Suprapubic skin (tissue), 4 donors: Measurements from ENCODE around the gene SLC38A1. TPM values are rescaled to one million over a fixed set of nuclear protein-coding genes. Genes with fewer than 3 reads are reported as not detected.

Experiments
- DNase-seq, 2 donors: peaks; one replicate each; pipeline ENCODE4 v3.0.0-alpha.2; 2019; ENCODE audit warnings: low spot score in 2 of 2
- H3K27ac ChIP-seq: fragments of 200-600 bp; sonication (generic); one replicate; pipeline ENCODE4 v1.5.1; 2019
- H3K27me3 ChIP-seq: fragments of 200-600 bp; sonication (generic); one replicate; pipeline ENCODE4 v1.5.1; 2019
- H3K36me3 ChIP-seq: fragments of 200-600 bp; sonication (generic); one replicate; pipeline ENCODE4 v1.5.1; 2019
- H3K4me1 ChIP-seq: fragments of 200-600 bp; sonication (generic); one replicate; pipeline ENCODE4 v1.5.1; 2019
- H3K4me3 ChIP-seq: fragments of 200-600 bp; sonication (generic); one replicate; pipeline ENCODE4 v1.5.1; 2019; ENCODE audit warnings: mild to moderate bottlenecking
- H3K9me3 ChIP-seq: fragments of 200-600 bp; sonication (generic); one replicate; pipeline ENCODE4 v1.5.1; 2019
- EP300 ChIP-seq: sonication (generic); formaldehyde crosslinking; IDR thresholded peaks from one replicate; pipeline ENCODE4 v1.6.1; 2017; ENCODE audit warnings: antibody characterized with exemption
- POLR2A ChIP-seq, 2 donors: fragments of 450-650 bp; IDR thresholded peaks; one replicate each; pipeline ENCODE4 v1.6.1; 2017; ENCODE audit warnings: antibody characterized with exemption in 2 of 2, mild to moderate bottlenecking in 2 of 2, moderate library complexity in 2 of 2
- POLR2AphosphoS5 ChIP-seq, 3 donors: sonication (generic); formaldehyde crosslinking; IDR thresholded peaks; one replicate each; pipeline ENCODE4 v1.6.1; 2017; ENCODE audit warnings: antibody characterized with exemption in 3 of 3
- WGBS: methylation state at CpG from one replicate; pipeline ENCODE4 v1.1.5; 2018; 5-methylcytosine and 5-hydroxymethylcytosine counted together
- total RNA-seq, 4 donors: library from RNA; depleted of rRNA; stranded (reverse); fragments of >200 nt; gene quantifications; one replicate each; pipeline ENCODE4 v1.1.0, GENCODE V29; 2016
- TF ChIP-seq, protein P1 (sequence below), 2 donors: fragments of 200-600 bp in 1 of 2; fragments of 450-650 bp in 1 of 2; sonication (generic) in 1 of 2; IDR thresholded peaks; one replicate each; pipeline ENCODE4 v1.5.1; 2016 to 2019; ENCODE audit warnings: antibody characterized with exemption in 2 of 2, mild to moderate bottlenecking in 1 of 2, moderate library complexity in 1 of 2

SLC38A1 gene
- total RNA-seq, 4 donors from 2014 or later, result 96.2 to 110 (median 102) TPM

DNA sequence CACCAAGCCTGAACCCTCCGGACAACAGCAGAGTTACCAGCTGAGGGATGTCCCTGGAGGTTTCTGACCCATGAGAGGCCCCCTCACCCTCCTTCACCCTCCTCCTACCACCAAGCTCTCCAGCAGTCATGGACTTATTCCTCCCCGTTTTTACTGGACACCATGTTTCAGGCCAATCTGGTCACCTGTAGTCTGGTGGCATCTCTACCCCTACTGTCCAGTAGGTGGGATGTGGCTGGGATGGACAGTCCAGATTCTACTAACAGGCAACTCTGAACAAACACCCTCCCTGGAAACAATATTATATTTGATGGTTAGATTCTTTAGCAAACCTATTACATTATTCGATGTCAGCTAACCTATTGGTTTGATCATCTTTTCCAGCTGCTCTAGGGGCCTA, 83.2 kb downstream of the SLC38A1 start:
- TF ChIP-seq POLR2AphosphoS5 (IDR thresholded peaks at IDR 0.05), result no peak
- H3K9me3 ChIP-seq, result no peaks in the 10 kb centered on the region
- H3K4me1 ChIP-seq, result peaks cover 11% of the 10 kb centered on the region
- WGBS, result 95% methylated on average over 3 of the region's 3 CpGs
- no peaks in the 10 kb centered on the region for H3K27me3 ChIP-seq
- no peak overlapping the region for H3K27ac ChIP-seq
- H3K36me3 ChIP-seq, result no peaks in the 10 kb centered on the region
- DNase-seq, result no peak
- H3K4me3 ChIP-seq, result no peak overlapping the region

DNA sequence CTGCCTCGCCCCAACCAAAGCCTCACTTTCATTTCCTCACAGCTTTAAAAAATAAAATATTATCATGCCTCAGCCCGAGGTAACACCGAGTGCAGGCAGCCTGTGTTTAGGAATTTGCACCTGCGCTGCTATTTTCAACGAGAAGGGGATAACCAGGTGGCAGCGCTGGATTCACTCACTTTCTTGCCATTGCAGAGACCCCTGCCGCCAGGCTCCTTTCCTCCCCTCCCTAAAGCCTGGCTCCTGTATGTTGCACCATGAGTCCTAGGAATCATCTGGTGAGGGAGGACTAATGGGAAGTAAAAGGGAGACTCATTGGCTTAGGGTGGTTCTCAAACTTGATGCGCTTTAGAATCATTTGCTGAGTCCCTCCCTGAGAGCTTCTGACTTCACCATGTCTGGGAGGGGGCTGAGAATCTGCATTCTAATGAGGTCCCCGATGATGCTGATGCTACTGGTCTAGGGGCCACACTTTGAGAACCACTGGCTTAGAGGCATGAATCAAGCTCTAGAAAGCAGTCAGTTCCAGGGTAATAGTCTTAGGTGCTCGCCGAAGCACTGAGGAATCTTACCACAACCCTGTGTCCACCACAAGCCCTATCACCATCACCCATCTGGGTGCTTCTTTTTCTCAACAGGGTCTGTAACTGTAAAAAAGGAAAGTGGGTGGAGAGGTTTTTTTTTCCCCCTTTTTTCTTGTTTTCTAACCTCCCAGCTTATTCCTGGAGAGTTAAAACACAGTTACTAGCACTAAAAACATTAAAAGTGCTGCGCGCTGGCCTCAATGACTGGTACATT, 83.8 kb downstream of the SLC38A1 start:
- 82% methylated on average over 13 of the region's 13 CpGs for WGBS
- TF ChIP-seq EP300 (no peak), POLR2AphosphoS5 (IDR thresholded peaks at IDR 0.05) (no peak), POLR2A (IDR thresholded peaks at IDR 0.05) (no peak)
- TF ChIP-seq, protein P1, sequence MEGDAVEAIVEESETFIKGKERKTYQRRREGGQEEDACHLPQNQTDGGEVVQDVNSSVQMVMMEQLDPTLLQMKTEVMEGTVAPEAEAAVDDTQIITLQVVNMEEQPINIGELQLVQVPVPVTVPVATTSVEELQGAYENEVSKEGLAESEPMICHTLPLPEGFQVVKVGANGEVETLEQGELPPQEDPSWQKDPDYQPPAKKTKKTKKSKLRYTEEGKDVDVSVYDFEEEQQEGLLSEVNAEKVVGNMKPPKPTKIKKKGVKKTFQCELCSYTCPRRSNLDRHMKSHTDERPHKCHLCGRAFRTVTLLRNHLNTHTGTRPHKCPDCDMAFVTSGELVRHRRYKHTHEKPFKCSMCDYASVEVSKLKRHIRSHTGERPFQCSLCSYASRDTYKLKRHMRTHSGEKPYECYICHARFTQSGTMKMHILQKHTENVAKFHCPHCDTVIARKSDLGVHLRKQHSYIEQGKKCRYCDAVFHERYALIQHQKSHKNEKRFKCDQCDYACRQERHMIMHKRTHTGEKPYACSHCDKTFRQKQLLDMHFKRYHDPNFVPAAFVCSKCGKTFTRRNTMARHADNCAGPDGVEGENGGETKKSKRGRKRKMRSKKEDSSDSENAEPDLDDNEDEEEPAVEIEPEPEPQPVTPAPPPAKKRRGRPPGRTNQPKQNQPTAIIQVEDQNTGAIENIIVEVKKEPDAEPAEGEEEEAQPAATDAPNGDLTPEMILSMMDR (IDR thresholded peaks at IDR 0.05), result no peak
- Histone ChIP-seq H3K27me3 (no peaks in the 10 kb centered on the region), H3K4me1 (peaks cover 11% of the 10 kb centered on the region), H3K27ac (no peak overlapping the region), H3K36me3 (no peaks in the 10 kb centered on the region), H3K4me3 (no peak overlapping the region), H3K9me3 (no peaks in the 10 kb centered on the region)
- no peak for DNase-seq

DNA sequence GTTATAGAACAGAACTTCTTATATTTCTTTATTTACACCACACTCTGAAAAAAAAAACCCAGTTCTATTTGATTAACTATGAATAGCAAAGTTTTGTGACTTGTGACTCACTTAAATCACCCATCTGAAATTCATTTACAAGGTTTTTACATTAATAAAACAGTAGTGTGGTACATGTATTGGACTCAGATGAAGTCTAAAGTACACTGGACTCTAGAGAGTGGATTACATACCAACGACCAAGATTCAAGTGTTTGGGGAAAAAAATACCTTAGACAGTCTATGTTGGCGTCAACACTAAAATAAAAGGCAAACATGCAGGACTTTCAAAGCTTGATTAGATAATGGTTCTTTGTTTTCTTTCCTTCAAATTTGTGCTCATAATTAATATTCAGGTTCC, 85.7 kb downstream of the SLC38A1 start:
- Histone ChIP-seq H3K9me3 (no peaks in the 10 kb centered on the region), H3K4me3 (no peak overlapping the region), H3K36me3 (no peaks in the 10 kb centered on the region), H3K27me3 (no peaks in the 10 kb centered on the region), H3K4me1 (peaks cover 11% of the 10 kb centered on the region), H3K27ac (no peak overlapping the region)
- no peak for TF ChIP-seq EP300
- TF ChIP-seq POLR2A (IDR thresholded peaks at IDR 0.05), result no peak
- TF ChIP-seq POLR2AphosphoS5 (IDR thresholded peaks at IDR 0.05), result no peak
- TF ChIP-seq, protein P1 (IDR thresholded peaks at IDR 0.05), result no peak
- DNase-seq, result no peak
- WGBS, result 77% methylated on average over 2 of the region's 2 CpGs

DNA sequence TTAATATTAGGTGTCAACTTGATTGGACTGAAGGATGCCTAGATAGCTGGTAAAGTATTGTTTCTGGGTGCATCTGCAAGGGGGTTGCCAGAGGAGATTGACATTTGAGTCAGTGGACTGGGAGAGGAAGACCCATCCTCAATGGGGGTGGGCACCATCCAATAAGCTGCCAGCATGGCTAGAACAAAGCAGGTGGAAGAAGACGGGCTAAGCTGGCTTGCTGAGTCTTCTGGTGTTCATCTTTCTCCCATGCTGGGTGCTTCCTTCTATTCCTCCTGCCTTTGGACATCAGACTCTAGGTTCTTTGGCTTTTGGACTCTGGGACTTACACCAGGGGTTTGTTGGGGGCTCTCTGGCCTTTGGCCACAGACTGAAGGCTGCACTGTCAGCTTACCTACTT, 87.4 kb downstream of the SLC38A1 start:
- H3K27ac ChIP-seq, result no peak overlapping the region
- no peaks in the 10 kb centered on the region for H3K27me3 ChIP-seq
- H3K36me3 ChIP-seq, result no peaks in the 10 kb centered on the region
- H3K9me3 ChIP-seq, result no peaks in the 10 kb centered on the region
- WGBS, result 100% methylated on average over 1 of the region's 1 CpG
- no peaks in the 10 kb centered on the region for H3K4me1 ChIP-seq
- DNase-seq, result no peak
- H3K4me3 ChIP-seq, result no peak overlapping the region
- no peak for TF ChIP-seq EP300
- no peak for TF ChIP-seq POLR2A (IDR thresholded peaks at IDR 0.05)
- TF ChIP-seq POLR2AphosphoS5 (IDR thresholded peaks at IDR 0.05), result no peak
- TF ChIP-seq, protein P1 (IDR thresholded peaks at IDR 0.05), result no peak

DNA sequence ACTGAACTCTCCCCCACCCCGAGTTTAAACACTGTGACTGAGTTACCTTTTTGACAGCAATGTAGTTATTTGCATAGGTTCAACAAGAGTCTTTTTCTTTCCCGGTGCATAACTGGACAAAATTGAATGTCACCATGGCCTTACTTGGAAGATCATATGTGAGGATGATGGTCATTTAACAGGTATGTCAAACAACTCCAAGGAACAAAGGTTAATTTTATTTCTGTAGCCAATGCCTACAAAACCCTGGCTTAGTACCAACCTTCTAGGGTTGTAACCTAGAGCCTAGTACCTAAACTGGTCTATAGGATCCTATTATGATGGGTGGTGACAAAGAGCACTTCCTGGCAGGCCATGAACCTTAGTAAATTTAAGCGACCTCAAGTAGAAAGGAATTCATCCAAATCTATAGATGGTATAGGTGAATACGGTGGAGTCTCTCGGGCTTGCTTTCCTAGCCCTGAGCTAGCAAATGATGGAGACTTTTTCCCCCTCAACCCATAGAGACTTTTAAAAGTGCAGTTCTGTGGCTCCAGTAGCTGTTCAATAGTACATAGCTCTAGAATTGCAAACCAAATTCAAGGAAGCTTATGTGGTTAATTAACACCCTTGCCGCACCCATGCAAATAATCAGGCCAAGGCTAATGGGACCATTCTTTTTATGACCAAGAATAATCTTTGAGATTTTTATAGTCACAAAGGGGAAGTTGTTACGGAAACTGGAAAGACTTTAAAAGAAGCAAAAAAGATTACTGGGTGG, 89.0 kb downstream of the SLC38A1 start:
- DNase-seq, result no peak
- no peak overlapping the region for H3K4me3 ChIP-seq
- WGBS, result 86% methylated on average over 7 of the region's 7 CpGs
- no peaks in the 10 kb centered on the region for H3K9me3 ChIP-seq
- no peaks in the 10 kb centered on the region for H3K36me3 ChIP-seq
- no peak overlapping the region for H3K27ac ChIP-seq
- H3K4me1 ChIP-seq, result no peaks in the 10 kb centered on the region
- TF ChIP-seq POLR2AphosphoS5 (IDR thresholded peaks at IDR 0.05), result no peak
- TF ChIP-seq EP300, result no peak
- TF ChIP-seq, protein P1 (IDR thresholded peaks at IDR 0.05), result no peak
- H3K27me3 ChIP-seq, result no peaks in the 10 kb centered on the region
